Measurements from ENCODE around the gene FOXP1. TPM values are rescaled to one million over a fixed set of nuclear protein-coding genes. Genes with fewer than 3 reads are reported as not detected.

The FOXP1 gene
- polyA plus RNA-seq, 4 donors, result 16.0 to 45.3 (median 39.0) TPM

- no peak for DNase-seq (ENCODE audit: low read depth in 4 of 4, low spot score in 3 of 4)
Measured at GRCh38 chr3:71299160-71299559, 284.4 kb downstream of the FOXP1 start.

GRCh38 chr3:71294919-71295318 lies 288.6 kb downstream of the FOXP1 start:
- DNase-seq (ENCODE audit: low read depth in 4 of 4, low spot score in 3 of 4), result no peak

- DNase-seq (ENCODE audit: low read depth in 4 of 4, low spot score in 3 of 4), result no peak
Measured at GRCh38 chr3:71290301-71290700, 293.2 kb downstream of the FOXP1 start.

- DNase-seq (ENCODE audit: low read depth in 4 of 4, low spot score in 3 of 4), result no peak
Measured at GRCh38 chr3:71288269-71288930, 295.1 kb downstream of the FOXP1 start.

- no peak for DNase-seq (ENCODE audit: low read depth in 4 of 4, low spot score in 3 of 4)
Measured at GRCh38 chr3:71285086-71285485, 298.4 kb downstream of the FOXP1 start.

GRCh38 chr3:71282976-71283375 lies 300.6 kb downstream of the FOXP1 start:
- DNase-seq (ENCODE audit: low read depth in 4 of 4, low spot score in 3 of 4), result no peak

- no peak for DNase-seq (ENCODE audit: low read depth in 4 of 4, low spot score in 3 of 4)
Measured at GRCh38 chr3:71281280-71281679, 302.2 kb downstream of the FOXP1 start.

- DNase-seq (ENCODE audit: low read depth in 4 of 4, low spot score in 3 of 4), result no peak
Measured at GRCh38 chr3:71277341-71277740, 306.2 kb downstream of the FOXP1 start.

GRCh38 chr3:71276531-71276930 lies 307.0 kb downstream of the FOXP1 start:
- DNase-seq (ENCODE audit: low read depth in 4 of 4, low spot score in 3 of 4), result no peak

- no peak for DNase-seq (ENCODE audit: low read depth in 4 of 4, low spot score in 3 of 4)
Measured at GRCh38 chr3:71273453-71273852, 310.1 kb downstream of the FOXP1 start.

GRCh38 chr3:71271596-71271995 lies 311.9 kb downstream of the FOXP1 start:
- DNase-seq (ENCODE audit: low read depth in 4 of 4, low spot score in 3 of 4), result no peak

- DNase-seq (ENCODE audit: low read depth in 4 of 4, low spot score in 3 of 4), result no peak
Measured at GRCh38 chr3:71269906-71270305, 313.6 kb downstream of the FOXP1 start.

- no peak for DNase-seq (ENCODE audit: low read depth in 4 of 4, low spot score in 3 of 4)
Measured at GRCh38 chr3:71268462-71268999, 315.0 kb downstream of the FOXP1 start.

- no peak for DNase-seq (ENCODE audit: low read depth in 4 of 4, low spot score in 3 of 4)
Measured at GRCh38 chr3:71266875-71267274, 316.7 kb downstream of the FOXP1 start.

GRCh38 chr3:71265365-71265915 lies 318.1 kb downstream of the FOXP1 start:
- DNase-seq (ENCODE audit: low read depth in 4 of 4, low spot score in 3 of 4), result no peak

GRCh38 chr3:71264840-71265239 lies 318.7 kb downstream of the FOXP1 start:
- DNase-seq (ENCODE audit: low read depth in 4 of 4, low spot score in 3 of 4), result no peak

GRCh38 chr3:71262364-71263265 lies 320.9 kb downstream of the FOXP1 start:
- no peak for DNase-seq (ENCODE audit: low read depth in 4 of 4, low spot score in 3 of 4)

GRCh38 chr3:71260782-71261181 lies 322.7 kb downstream of the FOXP1 start:
- DNase-seq (ENCODE audit: low read depth in 4 of 4, low spot score in 3 of 4), result no peak

- DNase-seq (ENCODE audit: low read depth in 4 of 4, low spot score in 3 of 4), result no peak
Measured at GRCh38 chr3:71258526-71258925, 325.0 kb downstream of the FOXP1 start.

GRCh38 chr3:71258116-71258515 lies 325.4 kb downstream of the FOXP1 start:
- no peak for DNase-seq (ENCODE audit: low read depth in 4 of 4, low spot score in 3 of 4)

GRCh38 chr3:71255498-71255897 lies 328.0 kb downstream of the FOXP1 start:
- DNase-seq (ENCODE audit: low read depth in 4 of 4, low spot score in 3 of 4), result no peak

Measured in left renal pelvis (tissue), 4 donors.